Adrenal gland (tissue), 5 donors: ENCODE measurements around the gene MCM5.

Experiments
- POLR2A ChIP-seq, 2 donors: fragments of 450-650 bp; IDR thresholded peaks; one replicate each; pipeline ENCODE4 v1.6.1; 2017; ENCODE audit warnings: antibody characterized with exemption in 2 of 2, mild to moderate bottlenecking in 2 of 2, moderate library complexity in 1 of 2
- TF ChIP-seq, protein P1 (sequence below), 6 experiments: fragments of 450-650 bp in 4 of 6; fragments of 200-600 bp in 2 of 6; sonication (generic) in 1 of 6; IDR thresholded peaks; 1 replicate in 5 of 6; 2 replicates in 1 of 6; pipeline versions ENCODE4 v1.5.1 to v1.8.0; 2016 to 2021; ENCODE audit warnings: antibody characterized with exemption in 6 of 6, mild to moderate bottlenecking in 2 of 6, moderate library complexity in 1 of 6
- donor health status: DM: no; HTN: no; CAD: no.

DNA sequence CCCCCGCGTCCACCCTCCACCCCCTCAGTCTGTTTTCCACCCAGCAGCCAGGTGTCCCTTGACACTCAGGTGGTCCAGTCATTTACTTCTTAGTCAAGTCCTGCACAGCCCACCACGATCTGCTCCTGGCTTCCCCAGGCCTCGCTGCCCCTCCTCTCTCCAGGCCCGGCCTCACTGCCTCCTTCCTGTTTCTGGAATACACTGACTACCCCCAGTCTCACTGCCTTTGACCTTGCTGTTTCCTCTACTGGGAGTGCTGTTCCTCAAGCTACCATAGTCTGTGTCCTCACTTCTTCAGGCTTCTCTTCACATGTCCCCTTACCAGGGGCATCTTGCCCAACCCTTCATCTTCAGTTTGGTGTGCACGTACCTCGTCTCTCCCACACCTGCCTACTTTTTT is 7.4 kb downstream of the MCM5 start:
- TF ChIP-seq, protein P1, sequence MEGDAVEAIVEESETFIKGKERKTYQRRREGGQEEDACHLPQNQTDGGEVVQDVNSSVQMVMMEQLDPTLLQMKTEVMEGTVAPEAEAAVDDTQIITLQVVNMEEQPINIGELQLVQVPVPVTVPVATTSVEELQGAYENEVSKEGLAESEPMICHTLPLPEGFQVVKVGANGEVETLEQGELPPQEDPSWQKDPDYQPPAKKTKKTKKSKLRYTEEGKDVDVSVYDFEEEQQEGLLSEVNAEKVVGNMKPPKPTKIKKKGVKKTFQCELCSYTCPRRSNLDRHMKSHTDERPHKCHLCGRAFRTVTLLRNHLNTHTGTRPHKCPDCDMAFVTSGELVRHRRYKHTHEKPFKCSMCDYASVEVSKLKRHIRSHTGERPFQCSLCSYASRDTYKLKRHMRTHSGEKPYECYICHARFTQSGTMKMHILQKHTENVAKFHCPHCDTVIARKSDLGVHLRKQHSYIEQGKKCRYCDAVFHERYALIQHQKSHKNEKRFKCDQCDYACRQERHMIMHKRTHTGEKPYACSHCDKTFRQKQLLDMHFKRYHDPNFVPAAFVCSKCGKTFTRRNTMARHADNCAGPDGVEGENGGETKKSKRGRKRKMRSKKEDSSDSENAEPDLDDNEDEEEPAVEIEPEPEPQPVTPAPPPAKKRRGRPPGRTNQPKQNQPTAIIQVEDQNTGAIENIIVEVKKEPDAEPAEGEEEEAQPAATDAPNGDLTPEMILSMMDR (IDR thresholded peaks at IDR 0.05) = no peak
- no peak for TF ChIP-seq POLR2A (IDR thresholded peaks at IDR 0.05)
